Nephron progenitor cell (in vitro differentiated cells): ENCODE data around the gene RIN2.

Experiments
- DNase-seq: peaks from one replicate; pipeline ENCODE4 v3.0.0; 2021
- H3K27ac Mint-ChIP-seq: 2 replicates; pipeline ENCODE4 v1.8.0; 2021; ENCODE audit warnings: mild to moderate bottlenecking, moderate library complexity, mixed read lengths
- H3K27me3 Mint-ChIP-seq: 2 replicates; pipeline ENCODE4 v1.8.0; 2021; ENCODE audit warnings: mild to moderate bottlenecking, low read depth, mixed read lengths; ENCODE audit not compliant: poor library complexity
- H3K36me3 Mint-ChIP-seq: 2 replicates; pipeline ENCODE4 v1.8.0; 2021; ENCODE audit warnings: low read depth, mixed read lengths
- H3K4me1 Mint-ChIP-seq: 2 replicates; pipeline ENCODE4 v1.8.0; 2021; ENCODE audit warnings: mixed read lengths
- H3K4me3 Mint-ChIP-seq: 2 replicates; pipeline ENCODE4 v1.8.0; 2021; ENCODE audit warnings: mild to moderate bottlenecking, moderate library complexity, mixed read lengths
- H3K9me3 Mint-ChIP-seq: 2 replicates; pipeline ENCODE4 v1.8.0; 2021; ENCODE audit warnings: mild to moderate bottlenecking, moderate library complexity, mixed read lengths
- TF ChIP-seq, protein P1 (sequence below): fragments of 200-600 bp; sonication (generic); IDR thresholded peaks from 2 replicates; pipeline ENCODE4 v1.5.0; 2021; ENCODE audit warnings: antibody characterized with exemption

RIN2 gene

DNA sequence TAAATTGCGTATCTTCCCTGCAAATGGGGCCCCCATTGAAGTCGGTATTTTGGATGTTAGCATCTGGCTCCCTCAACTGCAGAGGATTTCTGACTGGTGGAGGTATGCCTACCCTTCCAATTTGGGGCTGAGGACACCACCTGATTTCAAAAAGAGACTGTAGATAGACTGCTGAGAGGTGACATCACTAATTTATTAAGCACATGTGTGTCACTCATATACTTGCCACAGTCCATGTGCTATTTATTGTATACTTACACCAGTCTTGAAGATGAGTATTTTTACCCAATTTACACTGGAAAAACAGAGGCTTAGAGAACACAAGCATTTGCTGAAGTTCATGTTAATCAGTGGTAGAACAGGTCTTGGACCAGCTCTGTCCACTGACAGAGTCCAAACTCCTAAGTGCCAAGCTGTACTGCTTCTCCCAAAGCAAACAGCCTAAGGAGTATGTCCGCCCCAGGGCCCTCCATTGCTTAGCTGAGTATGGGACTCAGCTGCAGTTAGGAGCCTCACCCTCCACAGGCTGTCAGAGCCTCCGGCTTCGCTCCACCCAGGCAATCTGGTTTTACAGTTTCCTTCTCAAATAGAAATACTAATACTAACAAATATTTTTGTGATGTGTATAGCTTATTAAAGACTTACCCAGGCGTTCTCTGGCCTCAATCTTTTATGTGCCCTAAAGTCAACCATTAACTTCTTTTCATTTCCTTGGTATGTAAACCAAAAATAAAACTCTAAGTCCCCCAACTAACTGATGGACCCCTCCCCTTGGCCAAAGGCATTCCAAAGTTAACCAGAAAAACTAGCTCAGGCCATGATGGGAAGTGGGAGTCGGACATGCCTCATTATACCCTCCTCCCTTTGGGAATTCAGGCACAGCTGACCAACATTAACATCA, 17.5 kb downstream of the RIN2 start:
- no peak overlapping the region for H3K4me3 Mint-ChIP-seq
- no peaks in the 10 kb centered on the region for H3K27me3 Mint-ChIP-seq
- no peaks in the 10 kb centered on the region for H3K9me3 Mint-ChIP-seq
- no peak overlapping the region for H3K27ac Mint-ChIP-seq
- TF ChIP-seq, protein P1, sequence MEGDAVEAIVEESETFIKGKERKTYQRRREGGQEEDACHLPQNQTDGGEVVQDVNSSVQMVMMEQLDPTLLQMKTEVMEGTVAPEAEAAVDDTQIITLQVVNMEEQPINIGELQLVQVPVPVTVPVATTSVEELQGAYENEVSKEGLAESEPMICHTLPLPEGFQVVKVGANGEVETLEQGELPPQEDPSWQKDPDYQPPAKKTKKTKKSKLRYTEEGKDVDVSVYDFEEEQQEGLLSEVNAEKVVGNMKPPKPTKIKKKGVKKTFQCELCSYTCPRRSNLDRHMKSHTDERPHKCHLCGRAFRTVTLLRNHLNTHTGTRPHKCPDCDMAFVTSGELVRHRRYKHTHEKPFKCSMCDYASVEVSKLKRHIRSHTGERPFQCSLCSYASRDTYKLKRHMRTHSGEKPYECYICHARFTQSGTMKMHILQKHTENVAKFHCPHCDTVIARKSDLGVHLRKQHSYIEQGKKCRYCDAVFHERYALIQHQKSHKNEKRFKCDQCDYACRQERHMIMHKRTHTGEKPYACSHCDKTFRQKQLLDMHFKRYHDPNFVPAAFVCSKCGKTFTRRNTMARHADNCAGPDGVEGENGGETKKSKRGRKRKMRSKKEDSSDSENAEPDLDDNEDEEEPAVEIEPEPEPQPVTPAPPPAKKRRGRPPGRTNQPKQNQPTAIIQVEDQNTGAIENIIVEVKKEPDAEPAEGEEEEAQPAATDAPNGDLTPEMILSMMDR: no peak
- H3K4me1 Mint-ChIP-seq: peaks cover 26% of the 10 kb centered on the region
- H3K36me3 Mint-ChIP-seq: peaks cover 12% of the 10 kb centered on the region
- no peak for DNase-seq

DNA sequence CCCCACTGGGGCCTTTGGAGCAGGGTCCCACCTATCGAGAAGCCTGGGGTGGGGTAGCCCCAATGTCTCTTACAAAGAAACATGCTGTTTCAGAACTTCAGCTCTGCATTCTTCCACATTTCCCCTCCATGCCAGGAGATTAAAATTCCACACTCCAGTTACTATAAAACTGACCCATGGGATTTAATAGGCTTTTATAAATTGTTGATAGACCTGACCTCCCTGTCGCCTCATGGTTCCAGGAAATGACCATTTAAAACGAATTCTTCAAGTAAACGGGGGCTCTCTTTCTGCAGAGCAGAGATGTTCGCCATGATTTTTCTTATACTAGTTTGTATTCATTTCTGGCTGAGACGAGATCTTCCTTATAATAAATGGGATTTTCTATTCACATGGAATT, 19.3 kb downstream of the RIN2 start:
- no peak for DNase-seq
- Mint-ChIP-seq H3K36me3 (peaks cover 14% of the 10 kb centered on the region), H3K4me1 (peaks cover 13% of the 10 kb centered on the region), H3K4me3 (no peak overlapping the region), H3K27me3 (no peaks in the 10 kb centered on the region), H3K27ac (no peak overlapping the region), H3K9me3 (no peaks in the 10 kb centered on the region)
- TF ChIP-seq, protein P1: no peak

DNA sequence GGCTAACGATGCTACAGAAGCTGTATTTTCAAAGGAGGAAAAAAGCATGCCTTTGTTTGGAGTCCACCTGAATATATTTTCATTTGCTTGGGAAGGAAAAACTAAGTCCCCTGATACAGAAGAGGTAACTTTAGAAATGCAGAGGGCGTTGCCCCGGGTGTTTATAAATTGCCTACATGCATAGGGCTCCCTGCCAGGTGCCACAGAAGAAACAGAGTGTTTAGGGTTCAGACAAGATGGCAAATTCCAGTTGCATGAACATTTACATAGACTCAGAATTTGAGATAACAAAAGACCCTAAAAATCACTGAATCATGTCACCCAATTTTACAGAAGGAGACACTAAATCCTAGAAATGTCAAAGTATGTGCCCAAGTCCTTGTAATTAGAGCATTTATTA, 19.9 kb downstream of the RIN2 start:
- H3K4me3 Mint-ChIP-seq: no peak overlapping the region
- TF ChIP-seq, protein P1: no peak
- DNase-seq: no peak
- H3K4me1 Mint-ChIP-seq: peaks cover 18% of the 10 kb centered on the region
- no peak overlapping the region for H3K27ac Mint-ChIP-seq
- H3K27me3 Mint-ChIP-seq: no peaks in the 10 kb centered on the region
- peaks cover 20% of the 10 kb centered on the region for H3K36me3 Mint-ChIP-seq
- H3K9me3 Mint-ChIP-seq: no peaks in the 10 kb centered on the region

DNA sequence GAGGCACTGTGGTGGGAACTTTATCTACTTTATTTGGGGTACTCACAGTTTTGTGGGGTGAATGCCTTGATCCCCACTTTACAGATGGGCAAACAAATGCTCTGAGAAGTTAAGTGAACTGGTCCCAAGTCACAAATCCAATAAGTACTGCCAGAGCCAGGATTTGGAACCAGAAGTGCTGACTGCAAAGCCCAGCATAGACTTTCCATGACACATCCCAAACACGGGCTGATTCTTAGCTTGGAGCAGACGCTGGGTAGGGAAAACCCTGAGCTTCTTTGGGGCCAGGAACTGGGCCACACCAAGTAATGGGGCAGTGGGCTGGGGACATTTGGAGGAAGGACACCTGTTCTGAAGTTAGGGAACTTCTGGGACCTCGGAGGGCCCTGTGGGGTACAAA, 20.3 kb downstream of the RIN2 start:
- TF ChIP-seq, protein P1: no peak
- peaks cover 22% of the 10 kb centered on the region for H3K4me1 Mint-ChIP-seq
- no peaks in the 10 kb centered on the region for H3K9me3 Mint-ChIP-seq
- no peak overlapping the region for H3K4me3 Mint-ChIP-seq
- no peak for DNase-seq
- H3K36me3 Mint-ChIP-seq: peaks cover 22% of the 10 kb centered on the region
- no peak overlapping the region for H3K27ac Mint-ChIP-seq
- H3K27me3 Mint-ChIP-seq: no peaks in the 10 kb centered on the region

DNA sequence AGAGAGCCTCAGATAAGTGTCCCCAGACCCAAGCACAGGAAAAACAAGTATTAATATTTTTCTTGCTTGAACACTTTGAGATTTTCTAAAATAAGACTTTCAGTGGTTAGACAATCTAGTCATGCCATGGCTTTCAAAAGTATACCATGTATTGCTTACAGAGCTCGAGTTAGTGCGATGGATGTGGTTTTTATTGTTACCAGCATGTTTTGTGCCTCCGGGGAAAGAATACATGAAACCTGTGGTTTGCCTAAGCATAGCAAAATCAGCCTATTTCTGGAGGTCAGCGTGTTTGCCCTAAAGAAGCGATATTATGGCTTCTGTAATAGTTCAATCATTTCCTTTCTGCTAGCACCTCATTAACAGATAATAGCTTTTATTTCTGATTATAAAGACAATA, 21.6 kb downstream of the RIN2 start:
- no peak overlapping the region for H3K4me3 Mint-ChIP-seq
- TF ChIP-seq, protein P1: no peak
- no peak overlapping the region for H3K27ac Mint-ChIP-seq

DNA sequence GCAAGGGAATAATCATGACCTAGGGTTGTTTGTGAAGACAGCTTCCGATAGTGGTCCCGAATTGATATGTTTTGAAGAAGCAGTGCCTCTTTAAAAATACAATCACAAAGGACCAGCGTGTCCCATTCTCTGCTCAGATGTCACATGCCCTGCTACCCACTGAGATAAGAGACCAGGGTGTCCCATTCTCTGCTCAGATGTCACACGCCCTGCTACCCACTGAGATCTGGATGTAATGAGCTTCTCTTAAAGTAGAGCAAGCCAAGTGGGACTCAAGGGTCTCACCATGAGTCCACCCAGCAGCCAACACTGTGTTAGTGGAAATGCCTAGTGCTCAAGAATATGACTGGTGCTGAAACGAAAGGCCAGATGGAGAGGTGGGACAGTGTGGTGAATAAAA, 22.2 kb downstream of the RIN2 start:
- peaks cover 22% of the 10 kb centered on the region for H3K36me3 Mint-ChIP-seq
- H3K27ac Mint-ChIP-seq: no peak overlapping the region
- H3K4me3 Mint-ChIP-seq: no peak overlapping the region
- peaks cover 40% of the 10 kb centered on the region for H3K4me1 Mint-ChIP-seq
- H3K27me3 Mint-ChIP-seq: no peaks in the 10 kb centered on the region
- TF ChIP-seq, protein P1: no peak
- H3K9me3 Mint-ChIP-seq: no peaks in the 10 kb centered on the region
- DNase-seq: no peak

More for the DNA sequence above, 21.6 kb downstream of the RIN2 start:
- no peaks in the 10 kb centered on the region for H3K27me3 Mint-ChIP-seq
- DNase-seq: no peak
- no peaks in the 10 kb centered on the region for H3K9me3 Mint-ChIP-seq
- H3K36me3 Mint-ChIP-seq: peaks cover 22% of the 10 kb centered on the region
- peaks cover 34% of the 10 kb centered on the region for H3K4me1 Mint-ChIP-seq
